NCI-H460 (cell line): ENCODE measurements around the gene GPC1. TPM values are rescaled to one million over a fixed set of nuclear protein-coding genes. Genes with fewer than 3 reads are reported as not detected.

Experiments used
- DNase-seq: peaks from one replicate; pipeline ENCODE4 v3.0.0-alpha.2; 2016; ENCODE audit warnings: low read depth; ENCODE audit errors: extremely low read depth
- total RNA-seq: library from RNA; depleted of rRNA; stranded (reverse); fragments of >200 nt; shearing (Covaris generic); gene quantifications from 2 replicates; pipeline ENCODE4 v1.2.3, GENCODE V29; 2014

GPC1 gene
- total RNA-seq, 1 experiment from 2014 or later = 80.8 TPM

GRCh38 chr2:240453461-240454105 lies 18.1 kb downstream of the GPC1 start:
- no peak for DNase-seq

DNA sequence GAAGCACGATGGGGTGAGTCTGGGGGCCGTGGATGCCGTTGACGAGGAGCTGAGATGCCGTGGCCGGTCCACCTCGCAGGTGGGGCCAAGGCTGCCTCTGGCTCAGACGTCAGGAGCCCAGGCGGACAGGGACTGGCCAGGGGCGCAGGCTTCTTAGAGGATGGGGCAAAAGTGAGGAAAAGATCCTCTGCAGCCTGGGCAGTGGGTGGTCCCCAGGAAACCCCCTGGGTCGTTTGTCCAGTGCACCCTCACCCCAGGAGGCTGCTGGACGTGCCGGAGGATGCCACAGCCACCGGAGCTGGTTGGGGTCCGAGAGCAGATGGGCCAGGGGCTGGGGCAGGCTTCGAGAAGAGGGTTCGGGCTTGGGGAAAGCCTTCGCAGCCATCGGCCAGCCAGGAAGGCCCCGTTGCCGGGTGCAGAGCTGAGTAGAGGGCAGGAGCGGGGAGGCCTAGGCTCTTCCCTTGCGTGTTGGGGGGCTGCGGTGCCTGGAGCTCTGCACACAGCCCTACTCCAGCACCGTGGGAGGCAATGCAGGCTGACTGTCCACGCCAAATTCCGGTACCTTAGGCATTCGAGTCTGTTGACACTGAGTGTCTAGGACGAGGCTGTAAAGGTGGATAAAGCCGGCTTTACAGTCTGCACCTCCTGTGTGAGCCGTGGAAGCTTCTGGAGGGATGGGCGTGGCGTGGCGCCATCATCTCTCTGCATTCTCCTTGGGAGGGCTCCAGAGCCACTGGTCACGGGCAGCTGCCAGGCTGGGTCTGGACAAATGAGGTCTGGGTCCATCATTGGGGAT lies 18.8 kb downstream of the GPC1 start:
- DNase-seq = no peak

- no peak for DNase-seq
These were observed 19.8 kb downstream of the GPC1 start for GRCh38 chr2:240455272-240455646.

DNA sequence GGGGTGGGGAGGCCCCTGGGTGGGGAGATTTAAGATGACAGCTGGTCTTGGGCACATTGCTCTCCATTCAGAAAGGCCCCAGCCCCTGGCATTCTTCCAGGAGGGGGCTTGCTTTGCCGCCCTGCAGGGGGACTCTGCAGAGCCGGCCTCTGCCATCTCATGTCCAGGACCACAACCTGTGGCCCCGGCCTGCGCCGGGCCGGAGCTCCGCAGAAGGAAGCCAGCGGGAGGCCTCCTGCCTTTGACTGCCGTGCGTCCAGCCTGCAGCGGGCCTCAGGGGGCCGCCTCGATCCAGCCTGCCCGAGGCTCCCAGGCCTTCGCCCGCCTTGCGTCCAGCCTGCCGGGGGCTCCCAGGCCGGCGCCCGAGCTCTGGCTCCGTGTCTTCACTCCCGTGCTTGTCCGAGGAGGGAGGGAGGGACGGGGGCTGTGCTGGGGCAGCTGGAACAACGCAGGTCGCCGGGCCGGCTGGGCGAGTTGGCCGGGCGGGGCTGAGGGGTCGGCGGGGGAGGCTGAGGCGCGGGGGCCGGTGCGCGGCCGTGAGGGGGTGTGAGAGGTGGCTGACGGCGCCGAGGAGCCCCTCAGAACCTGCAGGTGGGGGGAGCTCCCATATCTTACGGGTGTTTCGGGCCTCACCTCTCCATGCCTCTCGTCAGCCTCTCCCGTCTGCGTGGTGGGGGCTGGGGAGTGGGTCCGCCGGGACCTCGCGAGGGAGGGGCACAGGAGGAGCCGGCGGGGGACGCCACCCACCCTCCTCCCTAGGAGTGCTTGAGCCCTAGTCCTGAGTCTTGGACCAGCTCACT lies 20.4 kb downstream of the GPC1 start:
- no peak for DNase-seq

DNA sequence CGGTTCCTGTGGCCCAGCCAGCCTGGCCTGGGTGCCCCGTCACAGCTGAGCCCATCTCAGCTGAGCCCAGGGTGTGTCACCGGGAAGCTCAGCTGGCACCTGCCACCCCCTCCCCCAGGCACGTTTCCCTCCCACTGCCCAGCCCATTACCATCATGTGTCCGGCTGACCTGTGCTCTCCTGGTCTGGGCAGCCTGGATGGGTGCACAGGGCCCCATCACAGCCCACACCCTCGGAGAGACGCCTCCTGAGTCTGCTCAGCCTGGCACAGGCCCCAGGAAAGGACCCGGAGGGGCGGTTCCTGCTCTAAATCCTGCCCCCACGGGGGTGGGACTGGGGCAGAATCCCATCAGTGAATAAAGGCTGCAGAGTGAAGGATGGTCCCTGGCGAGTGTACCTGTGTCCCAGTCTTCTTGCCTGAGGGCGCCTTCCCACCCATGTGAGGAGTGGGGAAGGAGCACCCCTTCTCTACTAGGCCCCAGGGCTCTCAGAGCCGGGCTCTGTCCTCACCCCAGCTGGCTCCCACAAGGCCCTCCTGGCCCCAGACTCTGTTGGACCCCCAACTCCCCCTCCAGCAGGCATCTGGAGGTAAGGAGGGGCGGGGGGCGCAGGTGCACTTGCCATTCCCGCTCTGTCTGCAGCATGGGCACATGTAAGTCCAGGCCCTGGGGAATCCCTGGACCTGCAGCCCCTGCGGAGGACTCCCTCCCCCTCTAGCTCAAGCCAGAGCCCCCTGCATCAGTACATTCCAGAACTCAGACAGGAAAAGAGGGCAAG lies 21.2 kb downstream of the GPC1 start:
- no peak for DNase-seq

- no peak for DNase-seq
These were observed 22.0 kb downstream of the GPC1 start for GRCh38 chr2:240457223-240458043.

GRCh38 chr2:240458044-240458899 lies 22.8 kb downstream of the GPC1 start:
- DNase-seq = no peak

- no peak for DNase-seq
These were observed 23.5 kb downstream of the GPC1 start for GRCh38 chr2:240458900-240459391.

DNA sequence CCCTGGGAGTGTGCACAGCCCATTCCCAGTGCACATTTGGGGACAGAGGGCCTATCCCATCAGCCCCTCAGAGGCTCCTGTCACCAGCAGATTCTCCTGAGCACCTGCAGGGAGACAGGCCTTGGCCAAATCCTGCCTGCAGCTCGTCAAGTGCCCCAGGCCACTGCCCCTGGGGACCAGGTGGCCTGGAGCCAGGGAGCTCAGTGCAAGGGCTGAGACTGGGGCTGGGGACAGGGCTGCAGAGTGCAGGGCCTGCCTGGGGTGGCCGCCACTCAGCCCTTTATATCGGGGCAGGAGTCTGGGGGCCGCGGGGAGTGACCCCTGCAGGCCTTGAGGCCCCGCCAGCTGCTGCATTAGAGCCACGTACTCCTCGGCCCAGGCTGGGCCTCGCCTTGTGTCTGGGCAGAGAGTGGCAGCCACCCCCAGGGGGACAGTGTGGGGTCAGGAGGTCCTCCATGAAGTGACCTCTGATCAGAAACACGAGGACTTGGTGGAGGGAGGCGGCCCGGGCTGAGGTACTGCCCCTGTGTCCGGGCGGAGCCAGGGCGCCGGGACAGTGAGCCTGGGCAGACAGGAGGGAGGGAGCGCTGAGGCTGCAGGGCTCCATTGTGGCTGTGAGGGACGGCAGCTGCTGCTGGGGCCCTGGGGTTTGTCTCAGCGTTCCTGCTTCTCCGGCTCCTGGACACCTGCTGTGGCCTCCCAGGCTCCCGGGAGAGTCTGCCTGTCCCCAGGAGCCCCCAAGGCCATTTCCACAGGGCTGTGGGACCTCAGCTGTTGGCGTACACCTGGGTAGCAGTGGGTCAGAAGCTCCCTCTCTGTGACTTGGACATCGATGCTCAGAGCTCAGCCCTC lies 24.2 kb downstream of the GPC1 start:
- DNase-seq = no peak

- DNase-seq = no peak
These were observed 24.8 kb downstream of the GPC1 start for GRCh38 chr2:240460253-240460711.

- no peak for DNase-seq
These were observed 25.4 kb downstream of the GPC1 start for GRCh38 chr2:240460781-240461431.

- DNase-seq = no peak
These were observed 26.1 kb downstream of the GPC1 start for GRCh38 chr2:240461471-240462072.

DNA sequence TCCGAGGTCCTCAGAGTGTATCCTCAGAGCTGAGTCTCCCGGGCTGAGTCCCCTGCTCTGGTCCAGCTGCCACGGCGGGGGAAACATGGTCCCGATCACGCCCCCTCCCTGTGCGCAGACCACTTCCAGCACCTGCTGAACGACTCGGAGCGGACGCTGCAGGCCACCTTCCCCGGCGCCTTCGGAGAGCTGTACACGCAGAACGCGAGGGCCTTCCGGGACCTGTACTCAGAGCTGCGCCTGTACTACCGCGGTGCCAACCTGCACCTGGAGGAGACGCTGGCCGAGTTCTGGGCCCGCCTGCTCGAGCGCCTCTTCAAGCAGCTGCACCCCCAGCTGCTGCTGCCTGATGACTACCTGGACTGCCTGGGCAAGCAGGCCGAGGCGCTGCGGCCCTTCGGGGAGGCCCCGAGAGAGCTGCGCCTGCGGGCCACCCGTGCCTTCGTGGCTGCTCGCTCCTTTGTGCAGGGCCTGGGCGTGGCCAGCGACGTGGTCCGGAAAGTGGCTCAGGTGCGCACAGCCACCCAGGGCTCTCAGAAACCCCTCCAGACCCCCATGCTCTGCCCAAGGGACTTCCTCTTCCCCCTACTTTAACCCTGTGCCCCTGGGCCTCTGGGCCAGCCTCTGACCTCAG lies 26.7 kb downstream of the GPC1 start:
- DNase-seq = no peak

DNA sequence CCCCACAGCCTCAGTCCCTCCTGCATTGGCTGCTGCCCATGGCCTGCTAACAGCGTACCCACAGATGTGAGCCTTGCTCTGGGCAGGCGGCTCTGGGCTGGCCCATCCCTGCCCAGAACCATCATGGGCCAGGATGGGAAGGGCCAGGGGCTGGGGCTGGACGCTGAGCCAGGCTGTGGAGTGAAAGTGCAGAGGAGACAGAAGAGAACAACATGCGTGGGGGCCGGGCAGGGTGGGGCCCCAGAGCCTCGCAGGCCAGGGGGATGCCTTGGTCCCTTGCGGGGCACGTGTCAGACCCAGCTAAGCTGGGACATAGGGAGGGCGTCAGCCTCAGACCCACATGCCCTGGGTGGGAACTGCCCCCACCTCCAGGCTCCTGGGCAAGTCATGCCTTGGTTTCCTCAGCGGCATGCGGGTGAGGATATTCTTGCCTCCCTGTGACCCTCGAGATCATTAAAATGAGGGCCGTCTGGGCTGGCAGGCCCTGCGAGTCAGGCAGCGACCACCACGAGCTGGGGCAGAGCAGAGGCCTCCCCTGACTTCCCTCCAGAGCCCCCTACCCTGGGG lies 27.3 kb downstream of the GPC1 start:
- DNase-seq = no peak

DNA sequence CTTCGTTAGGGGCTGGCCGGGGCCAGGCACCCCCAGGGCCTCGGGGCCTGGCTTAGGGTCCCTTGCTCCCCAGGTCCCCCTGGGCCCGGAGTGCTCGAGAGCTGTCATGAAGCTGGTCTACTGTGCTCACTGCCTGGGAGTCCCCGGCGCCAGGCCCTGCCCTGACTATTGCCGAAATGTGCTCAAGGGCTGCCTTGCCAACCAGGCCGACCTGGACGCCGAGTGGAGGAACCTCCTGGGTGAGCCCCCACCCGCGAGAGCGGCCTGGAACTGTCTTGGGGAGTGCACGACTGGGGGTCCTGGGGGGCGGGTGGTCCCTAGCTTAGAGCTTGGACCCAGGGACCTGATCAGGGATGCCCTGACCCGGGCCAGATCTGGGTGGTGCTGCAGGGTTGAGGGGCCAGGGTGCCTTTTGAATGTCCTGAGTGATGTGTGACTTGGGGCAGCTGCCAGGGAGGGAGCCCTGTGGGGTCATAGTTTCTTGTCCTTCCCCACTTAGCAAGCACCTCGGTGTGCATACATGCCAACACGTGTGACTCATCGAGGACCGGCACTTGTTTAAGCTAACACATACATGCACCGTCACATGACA lies 27.9 kb downstream of the GPC1 start:
- DNase-seq = no peak
